Activated CD8-positive, alpha-beta T cell treated with anti-CD3 and anti-CD28 coated beads, Interleukin-2, amount 10 ng/mL, durations not matched to agents 7 days and 5 days (primary cell): ENCODE measurements around the gene TMEM39A. TPM values are rescaled to one million over a fixed set of nuclear protein-coding genes. Genes with fewer than 3 reads are reported as not detected.
A peak's percentile ranks its signal among the peaks of the same experiment; 100 is the strongest.

Source experiments
- ATAC-seq: fragments of 150-1000 bp; cut with Tn5 transposase; one replicate; pipeline ENCODE4 v1.10.0; 2021; ENCODE audit warnings: moderate library complexity
- CTCF ChIA-PET: fragments of 350-600 bp; sonication (Branson Sonifier 250); formaldehyde crosslinking; loops from one replicate; lab custom pipeline; 2021; ENCODE audit warnings: antibody characterized with exemption; lab: Charles Lee
- POLR2A ChIA-PET: fragments of 350-600 bp; sonication (Branson Sonifier 250); formaldehyde crosslinking; loops from one replicate; lab custom pipeline; 2021; ENCODE audit warnings: antibody characterized with exemption; lab: Charles Lee
- DNase-seq: peaks from one replicate; pipeline ENCODE4 v3.0.0-alpha.2; 2020
- H3K27ac Mint-ChIP-seq: one replicate; pipeline ENCODE4 v1.8.0; 2021; ENCODE audit warnings: mild to moderate bottlenecking, mixed read lengths
- H3K27me3 Mint-ChIP-seq: one replicate; pipeline ENCODE4 v1.8.0; 2021; ENCODE audit warnings: low read depth, mixed read lengths
- H3K36me3 Mint-ChIP-seq: one replicate; pipeline ENCODE4 v1.8.0; 2021; ENCODE audit warnings: low read depth, mixed read lengths
- H3K4me1 Mint-ChIP-seq: one replicate; pipeline ENCODE4 v1.8.0; 2021; ENCODE audit warnings: low read depth, mixed read lengths
- H3K4me3 Mint-ChIP-seq: one replicate; pipeline ENCODE4 v1.8.0; 2021; ENCODE audit warnings: mild to moderate bottlenecking, mixed read lengths
- H3K9me3 Mint-ChIP-seq: one replicate; pipeline ENCODE4 v1.8.0; 2022; ENCODE audit warnings: mixed read lengths; ENCODE audit not compliant: insufficient read depth
- total RNA-seq, 2 experiments: library from RNA; stranded (reverse); gene quantifications; one replicate each; pipeline ENCODE4 v1.2.3, GENCODE V29; 2021

The TMEM39A gene
- 10 to 100 TPM; 30.5 to 31.2 TPM for total RNA-seq

GRCh38 chr3:119463171-119464169 is at the start of gene TMEM39A:
Gene TMEM39A (minus strand): TSS chr3:119463615. CDS start chr3:119462074, 1,541 bp downstream.
- Mint-ChIP-seq H3K36me3 (peaks cover 40% of the 10 kb centered on the region), H3K9me3 (no peaks in the 10 kb centered on the region), H3K27ac (peak within 1 kb of the TSS; percentile 99), H3K27me3 (no peaks in the 10 kb centered on the region), H3K4me3 (peak within 1 kb of the TSS; percentile 97), H3K4me1 (peaks cover 45% of the 10 kb centered on the region)
- ATAC-seq = peak; percentile 92
- POLR2A ChIA-PET = interaction anchor here (0.6 to 3.3 kb wide), 21 partner anchors 9 to 631 kb away, joined by 3 to 42 read pairs (median 4); partner anchors contain the start of genes ARHGAP31, B4GALT4, CD80 and COX17
- peak; percentile 99 for DNase-seq
- CTCF ChIA-PET = interaction anchor here (1.0 to 3.2 kb wide), 7 partner anchors 35 to 631 kb away, joined by 3 to 14 read pairs (median 3); partner anchors contain the start of genes GSK3B and TIMMDC1

GRCh38 chr3:119510690-119511089 is 47.3 kb upstream of the TMEM39A start:
- ChIA-PET POLR2A (interaction anchor here (1.1 kb wide), 1 partner anchor 12 kb away, joined by 3 read pairs; the partner anchor contains the start of gene TIMMDC1), CTCF (no interaction called here)
- H3K4me1 Mint-ChIP-seq = peaks cover 38% of the 10 kb centered on the region
- H3K27me3 Mint-ChIP-seq = no peaks in the 10 kb centered on the region
- DNase-seq (no peak), ATAC-seq (no peak)
- no peak overlapping the region for H3K4me3 Mint-ChIP-seq
- H3K27ac Mint-ChIP-seq = no peak overlapping the region
- no peaks in the 10 kb centered on the region for H3K9me3 Mint-ChIP-seq
- H3K36me3 Mint-ChIP-seq = peaks cover 71% of the 10 kb centered on the region

GRCh38 chr3:119508172-119508845 is 44.9 kb upstream of the TMEM39A start:
- H3K4me1 Mint-ChIP-seq = peaks cover 40% of the 10 kb centered on the region
- peak overlapping the region; percentile 88 for H3K27ac Mint-ChIP-seq
- no peaks in the 10 kb centered on the region for H3K9me3 Mint-ChIP-seq
- H3K4me3 Mint-ChIP-seq = peak overlapping the region; percentile 34
- ATAC-seq (peak; percentile 89), DNase-seq (peak; percentile 60)
- ChIA-PET POLR2A (interaction anchor here (1.0 to 2.6 kb wide), 3 partner anchors 10 to 267 kb away, joined by 3 to 16 read pairs (median 4); partner anchors contain the start of genes B4GALT4, COX17 and TIMMDC1), CTCF (interaction anchor here (1.0 to 2.4 kb wide), 5 partner anchors 10 to 173 kb away, joined by 3 to 9 read pairs (median 4); partner anchors contain the start of genes CD80 and TIMMDC1)
- peaks cover 67% of the 10 kb centered on the region for H3K36me3 Mint-ChIP-seq
- no peaks in the 10 kb centered on the region for H3K27me3 Mint-ChIP-seq

GRCh38 chr3:119507404-119507803 is 44.0 kb upstream of the TMEM39A start:
- Mint-ChIP-seq H3K27ac (peak overlapping the region; percentile 88), H3K4me1 (peaks cover 41% of the 10 kb centered on the region), H3K36me3 (peaks cover 65% of the 10 kb centered on the region), H3K4me3 (peak overlapping the region; percentile 77), H3K27me3 (no peaks in the 10 kb centered on the region), H3K9me3 (no peaks in the 10 kb centered on the region)
- no peak for ATAC-seq
- no peak for DNase-seq
- ChIA-PET CTCF (interaction anchor here (0.7 to 2.4 kb wide), 5 partner anchors 9 to 174 kb away, joined by 3 to 9 read pairs (median 3); partner anchors contain the start of gene TIMMDC1), POLR2A (interaction anchor here (2.6 kb wide), 1 partner anchor 9 kb away, joined by 16 read pairs; the partner anchor contains the start of gene TIMMDC1)

GRCh38 chr3:119506631-119507030 is 43.2 kb upstream of the TMEM39A start:
- no peak for ATAC-seq
- H3K27me3 Mint-ChIP-seq = no peaks in the 10 kb centered on the region
- peak overlapping the region; percentile 77 for H3K4me3 Mint-ChIP-seq
- DNase-seq = no peak
- POLR2A ChIA-PET = interaction anchor here (0.6 to 2.6 kb wide), 2 partner anchors 8 to 274 kb away, joined by 7 to 16 read pairs; partner anchors contain the start of gene TIMMDC1
- H3K4me1 Mint-ChIP-seq = peaks cover 43% of the 10 kb centered on the region
- no peaks in the 10 kb centered on the region for H3K9me3 Mint-ChIP-seq
- H3K27ac Mint-ChIP-seq = peak overlapping the region; percentile 88
- CTCF ChIA-PET = interaction anchor here (0.7 to 2.4 kb wide), 3 partner anchors 8 to 52 kb away, joined by 3 to 9 read pairs (median 4); partner anchors contain the start of gene TIMMDC1
- H3K36me3 Mint-ChIP-seq = peaks cover 65% of the 10 kb centered on the region

GRCh38 chr3:119500901-119501300 is 37.5 kb upstream of the TMEM39A start:
- POLR2A ChIA-PET = interaction anchor here (0.6 to 3.9 kb wide), 3 partner anchors 32 to 38 kb away, joined by 3 to 28 read pairs (median 5); partner anchors contain the start of genes POGLUT1 and TMEM39A
- H3K36me3 Mint-ChIP-seq = peaks cover 32% of the 10 kb centered on the region
- peaks cover 38% of the 10 kb centered on the region for H3K4me1 Mint-ChIP-seq
- ATAC-seq (no peak), DNase-seq (no peak)
- H3K9me3 Mint-ChIP-seq = no peaks in the 10 kb centered on the region
- peak overlapping the region; percentile 17 for H3K4me3 Mint-ChIP-seq
- H3K27me3 Mint-ChIP-seq = no peaks in the 10 kb centered on the region
- CTCF ChIA-PET = interaction anchor here (0.8 to 1.8 kb wide), 4 partner anchors 24 to 189 kb away, joined by 3 to 4 read pairs (median 4); partner anchors contain the start of gene CD80
- peak overlapping the region; percentile 12 for H3K27ac Mint-ChIP-seq

GRCh38 chr3:119500265-119500664 is 36.9 kb upstream of the TMEM39A start:
- ATAC-seq (no peak), DNase-seq (no peak)
- Mint-ChIP-seq H3K27me3 (no peaks in the 10 kb centered on the region), H3K27ac (no peak overlapping the region), H3K4me3 (peak overlapping the region; percentile 36), H3K4me1 (peaks cover 34% of the 10 kb centered on the region), H3K36me3 (peaks cover 28% of the 10 kb centered on the region), H3K9me3 (no peaks in the 10 kb centered on the region)
- POLR2A ChIA-PET = interaction anchor here (0.6 to 3.9 kb wide), 5 partner anchors 31 to 176 kb away, joined by 3 to 42 read pairs (median 28); partner anchors contain the start of genes CD80, COX17, POGLUT1 and TMEM39A
- CTCF ChIA-PET = interaction anchor here (1.0 to 1.8 kb wide), 4 partner anchors 18 to 190 kb away, joined by 3 to 5 read pairs (median 4); partner anchors contain the start of gene CD80

GRCh38 chr3:119498186-119499011 is 35.0 kb upstream of the TMEM39A start, which contains the start of gene TIMMDC1:
Gene TIMMDC1 (plus strand): TSS chr3:119498547. CDS start chr3:119498734, 187 bp downstream.
- Mint-ChIP-seq H3K4me3 (peak within 1 kb of the TSS; percentile 99), H3K9me3 (no peaks in the 10 kb centered on the region), H3K27me3 (no peaks in the 10 kb centered on the region), H3K4me1 (peaks cover 32% of the 10 kb centered on the region), H3K36me3 (peaks cover 23% of the 10 kb centered on the region), H3K27ac (peak within 1 kb of the TSS; percentile 98)
- CTCF ChIA-PET = interaction anchor here (1.1 to 2.2 kb wide), 6 partner anchors 9 to 183 kb away, joined by 3 to 10 read pairs (median 6); partner anchors contain the start of gene TMEM39A
- POLR2A ChIA-PET = interaction anchor here (0.6 to 3.9 kb wide), 28 partner anchors 9 to 258 kb away, joined by 3 to 42 read pairs (median 4); partner anchors contain the start of genes ADPRH, B4GALT4, CD80 and COX17
- ATAC-seq (peak; percentile 99), DNase-seq (peak; percentile 98)

GRCh38 chr3:119497820-119498185 is 34.4 kb upstream of the TMEM39A start:
- H3K27me3 Mint-ChIP-seq = no peaks in the 10 kb centered on the region
- H3K9me3 Mint-ChIP-seq = no peaks in the 10 kb centered on the region
- peaks cover 31% of the 10 kb centered on the region for H3K4me1 Mint-ChIP-seq
- ChIA-PET POLR2A (interaction anchor here (0.6 to 3.9 kb wide), 25 partner anchors 8 to 258 kb away, joined by 3 to 42 read pairs (median 5); partner anchors contain the start of genes ADPRH, B4GALT4, CD80 and COX17), CTCF (interaction anchor here (1.1 to 2.2 kb wide), 6 partner anchors 10 to 183 kb away, joined by 3 to 10 read pairs (median 6); partner anchors contain the start of gene TMEM39A)
- peaks cover 26% of the 10 kb centered on the region for H3K36me3 Mint-ChIP-seq
- DNase-seq (peak; percentile 29), ATAC-seq (peak; percentile 1)
- peak overlapping the region; percentile 98 for H3K27ac Mint-ChIP-seq
- H3K4me3 Mint-ChIP-seq = peak overlapping the region; percentile 99
